Kidney epithelial cell (primary cell): Measurements from ENCODE around the gene FETUB. TPM values are rescaled to one million over a fixed set of nuclear protein-coding genes. Genes with fewer than 3 reads are reported as not detected.

Source experiments
- DNase-seq: peaks from one replicate; pipeline ENCODE4 v3.0.0-alpha.2; 2010; ENCODE audit warnings: low read depth
- H3K27me3 ChIP-seq: 2 replicates; pipeline ENCODE4 v1.6.0; 2011; ENCODE audit warnings: low read length; ENCODE audit not compliant: control insufficient read depth, insufficient read depth
- H3K36me3 ChIP-seq: 2 replicates; pipeline ENCODE4 v1.5.1; 2011; ENCODE audit warnings: low read length; ENCODE audit not compliant: control insufficient read depth, insufficient read depth
- H3K4me3 ChIP-seq: 2 replicates; pipeline ENCODE4 v1.5.1; 2011; ENCODE audit warnings: low read depth, mild to moderate bottlenecking, control low read depth, low read length
- CTCF ChIP-seq: IDR thresholded peaks from 2 replicates; pipeline ENCODE4 v1.5.1; 2011; ENCODE audit warnings: mild to moderate bottlenecking, moderate library complexity, low read length, control low read depth, inconsistent platforms; ENCODE audit not compliant: insufficient read depth, poor library complexity, severe bottlenecking
- total RNA-seq: library from RNA; depleted of rRNA; stranded (reverse); fragments of >200 nt; gene quantifications from 2 replicates; pipeline ENCODE4 v1.2.3, GENCODE V29; 2015

FETUB gene
- total RNA-seq, 1 donor from 2014 or later = not detected

GRCh38 chr3:186670155-186670554 is 30.0 kb downstream of the FETUB start:
- no peak overlapping the region for H3K4me3 ChIP-seq
- no peaks in the 10 kb centered on the region for H3K36me3 ChIP-seq
- H3K27me3 ChIP-seq = peaks cover 5% of the 10 kb centered on the region
- no peak for DNase-seq
- TF ChIP-seq CTCF = no peak

- DNase-seq = no peak
- peaks cover 5% of the 10 kb centered on the region for H3K27me3 ChIP-seq
- no peak overlapping the region for H3K4me3 ChIP-seq
- no peaks in the 10 kb centered on the region for H3K36me3 ChIP-seq
- TF ChIP-seq CTCF = no peak
These were observed 30.9 kb downstream of the FETUB start for GRCh38 chr3:186671051-186671450.

GRCh38 chr3:186678604-186679003 is 38.4 kb downstream of the FETUB start:
- Histone ChIP-seq H3K36me3 (no peaks in the 10 kb centered on the region), H3K4me3 (no peak overlapping the region), H3K27me3 (peaks cover 5% of the 10 kb centered on the region)
- DNase-seq = no peak
- TF ChIP-seq CTCF = no peak

GRCh38 chr3:186679151-186679550 is 39.0 kb downstream of the FETUB start:
- H3K27me3 ChIP-seq = peaks cover 5% of the 10 kb centered on the region
- no peaks in the 10 kb centered on the region for H3K36me3 ChIP-seq
- no peak overlapping the region for H3K4me3 ChIP-seq
- no peak for TF ChIP-seq CTCF
- no peak for DNase-seq

GRCh38 chr3:186680869-186681268 is 40.7 kb downstream of the FETUB start:
- H3K36me3 ChIP-seq = no peaks in the 10 kb centered on the region
- no peak for TF ChIP-seq CTCF
- DNase-seq = no peak
- H3K4me3 ChIP-seq = no peak overlapping the region
- no peaks in the 10 kb centered on the region for H3K27me3 ChIP-seq

- TF ChIP-seq CTCF = no peak
- no peak for DNase-seq
- no peak overlapping the region for H3K4me3 ChIP-seq
- no peaks in the 10 kb centered on the region for H3K36me3 ChIP-seq
- H3K27me3 ChIP-seq = no peaks in the 10 kb centered on the region
These were observed 42.6 kb downstream of the FETUB start for GRCh38 chr3:186682812-186683211.
